H1 (cell line): Measurements from ENCODE around the gene DENND5B. TPM values are rescaled to one million over a fixed set of nuclear protein-coding genes. Genes with fewer than 3 reads are reported as not detected.

Experiments
- BCL11A ChIP-seq, 2 experiments: IDR thresholded peaks; one replicate each; pipeline ENCODE4 v1.6.1; 2011; ENCODE audit warnings: low read depth in 2 of 2, low read length in 2 of 2, mild to moderate bottlenecking in 2 of 2
- CREB1 ChIP-seq: IDR thresholded peaks from 2 replicates; pipeline ENCODE4 v1.6.1; 2012; ENCODE audit warnings: inconsistent platforms
- JUND ChIP-seq: IDR thresholded peaks from 2 replicates; pipeline ENCODE4 v1.6.1; 2011; ENCODE audit warnings: mild to moderate bottlenecking, improper control_type of control experiment, low read length
- KDM1A ChIP-seq: fragments of 200-600, 300-600 bp; sonication (generic); IDR thresholded peaks from 2 replicates; pipeline ENCODE4 v1.7.1; 2016; ENCODE audit warnings: mild to moderate bottlenecking, low read length, borderline replicate concordance
- POLR2A ChIP-seq, 2 experiments: IDR thresholded peaks; 1 replicate in 1 of 2; 2 replicates in 1 of 2; pipeline ENCODE4 v1.6.1; 2011; ENCODE audit warnings: low read depth in 2 of 2, low read length in 2 of 2, mild to moderate bottlenecking in 2 of 2; ENCODE audit errors: control extremely low read depth in 1 of 2
- POU5F1 ChIP-seq: IDR thresholded peaks from 2 replicates; pipeline ENCODE4 v1.6.1; 2011; ENCODE audit warnings: low read depth, mild to moderate bottlenecking, low read length, moderate library complexity
- RBBP5 ChIP-seq: IDR thresholded peaks from 2 replicates; pipeline ENCODE4 v1.7.1; 2012; ENCODE audit warnings: low read depth, mild to moderate bottlenecking, inconsistent platforms, low read length, moderate library complexity, borderline replicate concordance
- polyA plus RNA-seq, 7 experiments: library from polyadenylated mRNA; depleted of rRNA in 3 of 7; stranded (reverse) in 5 of 7; unstranded in 2 of 7; fragments of >200 nt in 5 of 7; fragments of 200-250 nt in 2 of 7; gene quantifications; 1 replicate in 5 of 7; 2 replicates in 1 of 7; 4 replicates in 1 of 7; pipeline versions ENCODE4 v1.2.1 to v1.2.3, GENCODE V29; 2011 to 2013; ENCODE audit warnings: missing spikeins in 2 of 7, mixed read lengths in 2 of 7
- total RNA-seq: library from RNA; stranded (reverse); fragmentation: NEBNext Ultra II Directional; extraction: Animal tissue kit (Norgen Biotek cat#: 25700); gene quantifications from 2 replicates; pipeline ENCODE4 v1.2.1, GENCODE V29; 2021
- TF ChIP-seq, protein P1 (sequence below): fragments of 300-600 bp; sonication (generic); IDR thresholded peaks from 2 replicates; pipeline ENCODE4 v1.7.1; 2012; ENCODE audit warnings: low read length, moderate library complexity, mild to moderate bottlenecking, inconsistent platforms; ENCODE audit not compliant: insufficient replicate concordance
- TF ChIP-seq, protein P2 (sequence below): IDR thresholded peaks from 2 replicates; pipeline ENCODE4 v1.6.1; 2011; ENCODE audit warnings: low read depth, mild to moderate bottlenecking, low read length; ENCODE audit not compliant: insufficient read depth

The DENND5B gene
- total and polyA plus RNA-seq, 2 of the 8 experiments (the other 6 are each of a cell fraction or from before 2014, with no cell fraction given): 13.4 to 20.2 TPM

DNA sequence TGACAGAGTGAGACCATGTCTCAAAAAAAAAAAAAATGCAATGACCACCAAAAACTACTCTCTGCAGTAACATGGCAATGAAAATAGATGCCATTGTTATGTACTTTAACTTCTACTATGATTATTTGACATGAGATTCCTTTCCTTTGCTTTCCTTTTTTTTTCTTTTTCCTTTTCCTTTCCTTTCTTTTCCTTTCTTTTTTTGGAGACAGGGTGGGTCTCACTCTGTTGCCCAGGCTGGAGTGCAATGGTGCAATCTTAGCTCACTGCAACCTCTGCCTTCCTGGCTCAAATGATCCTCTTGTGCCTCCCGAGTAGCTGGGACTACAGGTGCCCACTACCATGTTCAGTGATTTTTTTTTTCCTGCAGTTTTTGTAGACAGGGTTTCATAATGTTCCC is 43.7 kb upstream of the DENND5B start (continued):
- TF ChIP-seq, protein P1, sequence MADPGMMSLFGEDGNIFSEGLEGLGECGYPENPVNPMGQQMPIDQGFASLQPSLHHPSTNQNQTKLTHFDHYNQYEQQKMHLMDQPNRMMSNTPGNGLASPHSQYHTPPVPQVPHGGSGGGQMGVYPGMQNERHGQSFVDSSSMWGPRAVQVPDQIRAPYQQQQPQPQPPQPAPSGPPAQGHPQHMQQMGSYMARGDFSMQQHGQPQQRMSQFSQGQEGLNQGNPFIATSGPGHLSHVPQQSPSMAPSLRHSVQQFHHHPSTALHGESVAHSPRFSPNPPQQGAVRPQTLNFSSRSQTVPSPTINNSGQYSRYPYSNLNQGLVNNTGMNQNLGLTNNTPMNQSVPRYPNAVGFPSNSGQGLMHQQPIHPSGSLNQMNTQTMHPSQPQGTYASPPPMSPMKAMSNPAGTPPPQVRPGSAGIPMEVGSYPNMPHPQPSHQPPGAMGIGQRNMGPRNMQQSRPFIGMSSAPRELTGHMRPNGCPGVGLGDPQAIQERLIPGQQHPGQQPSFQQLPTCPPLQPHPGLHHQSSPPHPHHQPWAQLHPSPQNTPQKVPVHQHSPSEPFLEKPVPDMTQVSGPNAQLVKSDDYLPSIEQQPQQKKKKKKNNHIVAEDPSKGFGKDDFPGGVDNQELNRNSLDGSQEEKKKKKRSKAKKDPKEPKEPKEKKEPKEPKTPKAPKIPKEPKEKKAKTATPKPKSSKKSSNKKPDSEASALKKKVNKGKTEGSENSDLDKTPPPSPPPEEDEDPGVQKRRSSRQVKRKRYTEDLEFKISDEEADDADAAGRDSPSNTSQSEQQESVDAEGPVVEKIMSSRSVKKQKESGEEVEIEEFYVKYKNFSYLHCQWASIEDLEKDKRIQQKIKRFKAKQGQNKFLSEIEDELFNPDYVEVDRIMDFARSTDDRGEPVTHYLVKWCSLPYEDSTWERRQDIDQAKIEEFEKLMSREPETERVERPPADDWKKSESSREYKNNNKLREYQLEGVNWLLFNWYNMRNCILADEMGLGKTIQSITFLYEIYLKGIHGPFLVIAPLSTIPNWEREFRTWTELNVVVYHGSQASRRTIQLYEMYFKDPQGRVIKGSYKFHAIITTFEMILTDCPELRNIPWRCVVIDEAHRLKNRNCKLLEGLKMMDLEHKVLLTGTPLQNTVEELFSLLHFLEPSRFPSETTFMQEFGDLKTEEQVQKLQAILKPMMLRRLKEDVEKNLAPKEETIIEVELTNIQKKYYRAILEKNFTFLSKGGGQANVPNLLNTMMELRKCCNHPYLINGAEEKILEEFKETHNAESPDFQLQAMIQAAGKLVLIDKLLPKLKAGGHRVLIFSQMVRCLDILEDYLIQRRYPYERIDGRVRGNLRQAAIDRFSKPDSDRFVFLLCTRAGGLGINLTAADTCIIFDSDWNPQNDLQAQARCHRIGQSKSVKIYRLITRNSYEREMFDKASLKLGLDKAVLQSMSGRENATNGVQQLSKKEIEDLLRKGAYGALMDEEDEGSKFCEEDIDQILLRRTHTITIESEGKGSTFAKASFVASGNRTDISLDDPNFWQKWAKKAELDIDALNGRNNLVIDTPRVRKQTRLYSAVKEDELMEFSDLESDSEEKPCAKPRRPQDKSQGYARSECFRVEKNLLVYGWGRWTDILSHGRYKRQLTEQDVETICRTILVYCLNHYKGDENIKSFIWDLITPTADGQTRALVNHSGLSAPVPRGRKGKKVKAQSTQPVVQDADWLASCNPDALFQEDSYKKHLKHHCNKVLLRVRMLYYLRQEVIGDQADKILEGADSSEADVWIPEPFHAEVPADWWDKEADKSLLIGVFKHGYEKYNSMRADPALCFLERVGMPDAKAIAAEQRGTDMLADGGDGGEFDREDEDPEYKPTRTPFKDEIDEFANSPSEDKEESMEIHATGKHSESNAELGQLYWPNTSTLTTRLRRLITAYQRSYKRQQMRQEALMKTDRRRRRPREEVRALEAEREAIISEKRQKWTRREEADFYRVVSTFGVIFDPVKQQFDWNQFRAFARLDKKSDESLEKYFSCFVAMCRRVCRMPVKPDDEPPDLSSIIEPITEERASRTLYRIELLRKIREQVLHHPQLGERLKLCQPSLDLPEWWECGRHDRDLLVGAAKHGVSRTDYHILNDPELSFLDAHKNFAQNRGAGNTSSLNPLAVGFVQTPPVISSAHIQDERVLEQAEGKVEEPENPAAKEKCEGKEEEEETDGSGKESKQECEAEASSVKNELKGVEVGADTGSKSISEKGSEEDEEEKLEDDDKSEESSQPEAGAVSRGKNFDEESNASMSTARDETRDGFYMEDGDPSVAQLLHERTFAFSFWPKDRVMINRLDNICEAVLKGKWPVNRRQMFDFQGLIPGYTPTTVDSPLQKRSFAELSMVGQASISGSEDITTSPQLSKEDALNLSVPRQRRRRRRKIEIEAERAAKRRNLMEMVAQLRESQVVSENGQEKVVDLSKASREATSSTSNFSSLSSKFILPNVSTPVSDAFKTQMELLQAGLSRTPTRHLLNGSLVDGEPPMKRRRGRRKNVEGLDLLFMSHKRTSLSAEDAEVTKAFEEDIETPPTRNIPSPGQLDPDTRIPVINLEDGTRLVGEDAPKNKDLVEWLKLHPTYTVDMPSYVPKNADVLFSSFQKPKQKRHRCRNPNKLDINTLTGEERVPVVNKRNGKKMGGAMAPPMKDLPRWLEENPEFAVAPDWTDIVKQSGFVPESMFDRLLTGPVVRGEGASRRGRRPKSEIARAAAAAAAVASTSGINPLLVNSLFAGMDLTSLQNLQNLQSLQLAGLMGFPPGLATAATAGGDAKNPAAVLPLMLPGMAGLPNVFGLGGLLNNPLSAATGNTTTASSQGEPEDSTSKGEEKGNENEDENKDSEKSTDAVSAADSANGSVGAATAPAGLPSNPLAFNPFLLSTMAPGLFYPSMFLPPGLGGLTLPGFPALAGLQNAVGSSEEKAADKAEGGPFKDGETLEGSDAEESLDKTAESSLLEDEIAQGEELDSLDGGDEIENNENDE: no peak
- no peak for TF ChIP-seq JUND
- TF ChIP-seq BCL11A (IDR thresholded peaks at IDR 0.05; ENCODE audit: low read depth in 2 of 2, low read length in 2 of 2): no peak
- no peak for TF ChIP-seq KDM1A
- TF ChIP-seq RBBP5: no peak
- no peak for TF ChIP-seq CREB1
- TF ChIP-seq POLR2A (IDR thresholded peaks at IDR 0.05; ENCODE audit: control extremely low read depth in 1 of 2, low read depth in 2 of 2, low read length in 2 of 2): no peak
- no peak for TF ChIP-seq POU5F1
- TF ChIP-seq, protein P2, sequence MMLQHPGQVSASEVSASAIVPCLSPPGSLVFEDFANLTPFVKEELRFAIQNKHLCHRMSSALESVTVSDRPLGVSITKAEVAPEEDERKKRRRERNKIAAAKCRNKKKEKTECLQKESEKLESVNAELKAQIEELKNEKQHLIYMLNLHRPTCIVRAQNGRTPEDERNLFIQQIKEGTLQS: no peak
